ENCODE data around the gene MATN1. TPM values are rescaled to one million over a fixed set of nuclear protein-coding genes. Genes with fewer than 3 reads are reported as not detected.

The MATN1 gene
- not detected for total RNA-seq

GRCh38 chr1:30723331-30723755, at the start of gene MATN1:
TSS of gene MATN1 (minus strand) at chr1:30723585. CDS start at chr1:30723551, 34 bp downstream.

GRCh38 chr1:30757352-30758120, 34.2 kb upstream of the MATN1 start, which contains the start of gene LAPTM5:
TSS of gene LAPTM5 (minus strand) at chr1:30757774. CDS start at chr1:30757745, 29 bp downstream.

Small RNA genes within 50 kb of the gene (small RNA-seq; reads per million reads assigned to genes)
- gene MIR4420: 0 to 0.60 reads per million in 2 donors

Other genes starting within 250 kb of the MATN1 start
- not detected for gene LAPTM5, start 34.2 kb upstream of the MATN1 start, total RNA-seq
- 100 to 1,000 TPM; 168 to 349 TPM for gene SDC3, start 185.2 kb upstream of the MATN1 start, total RNA-seq